Measurements from ENCODE around the gene VASN. TPM values are rescaled to one million over a fixed set of nuclear protein-coding genes. Genes with fewer than 3 reads are reported as not detected.
A peak's percentile ranks its signal among the peaks of the same experiment; 100 is the strongest.

Gene VASN
- total RNA-seq, 4 donors from 2014 or later = 3.6 to 49.0 (median 19.9) TPM

GRCh38 chr16:4410335-4411075 lies 38.9 kb downstream of the VASN start:
- DNase-seq = no peak
- intact Hi-C loops (cut with DNase I; ENCODE audit: low total_unique reads) = no loop called here
- Histone ChIP-seq H3K27ac (no peak overlapping the region), H3K4me3 (no peak overlapping the region), H3K36me3 (no peaks in the 10 kb centered on the region), H3K4me1 (no peaks in the 10 kb centered on the region), H3K9me3 (no peaks in the 10 kb centered on the region), H3K27me3 (no peaks in the 10 kb centered on the region)
- TF ChIP-seq, protein P1, sequence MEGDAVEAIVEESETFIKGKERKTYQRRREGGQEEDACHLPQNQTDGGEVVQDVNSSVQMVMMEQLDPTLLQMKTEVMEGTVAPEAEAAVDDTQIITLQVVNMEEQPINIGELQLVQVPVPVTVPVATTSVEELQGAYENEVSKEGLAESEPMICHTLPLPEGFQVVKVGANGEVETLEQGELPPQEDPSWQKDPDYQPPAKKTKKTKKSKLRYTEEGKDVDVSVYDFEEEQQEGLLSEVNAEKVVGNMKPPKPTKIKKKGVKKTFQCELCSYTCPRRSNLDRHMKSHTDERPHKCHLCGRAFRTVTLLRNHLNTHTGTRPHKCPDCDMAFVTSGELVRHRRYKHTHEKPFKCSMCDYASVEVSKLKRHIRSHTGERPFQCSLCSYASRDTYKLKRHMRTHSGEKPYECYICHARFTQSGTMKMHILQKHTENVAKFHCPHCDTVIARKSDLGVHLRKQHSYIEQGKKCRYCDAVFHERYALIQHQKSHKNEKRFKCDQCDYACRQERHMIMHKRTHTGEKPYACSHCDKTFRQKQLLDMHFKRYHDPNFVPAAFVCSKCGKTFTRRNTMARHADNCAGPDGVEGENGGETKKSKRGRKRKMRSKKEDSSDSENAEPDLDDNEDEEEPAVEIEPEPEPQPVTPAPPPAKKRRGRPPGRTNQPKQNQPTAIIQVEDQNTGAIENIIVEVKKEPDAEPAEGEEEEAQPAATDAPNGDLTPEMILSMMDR (IDR thresholded peaks at IDR 0.05) = no peak
- no peak for TF ChIP-seq POLR2A (IDR thresholded peaks at IDR 0.05)

- intact Hi-C loops (cut with DNase I; ENCODE audit: low total_unique reads) = no loop called here
- no peak overlapping the region for H3K27ac ChIP-seq
- H3K4me1 ChIP-seq = no peaks in the 10 kb centered on the region
- no peak overlapping the region for H3K4me3 ChIP-seq
- no peaks in the 10 kb centered on the region for H3K36me3 ChIP-seq
- peak in 1 of 2 donors; percentile 75 for DNase-seq
- no peak for TF ChIP-seq POLR2A (IDR thresholded peaks at IDR 0.05)
- TF ChIP-seq, protein P1 (IDR thresholded peaks at IDR 0.05) = no peak
- no peaks in the 10 kb centered on the region for H3K27me3 ChIP-seq
- H3K9me3 ChIP-seq = no peaks in the 10 kb centered on the region
These were observed 40.0 kb downstream of the VASN start for GRCh38 chr16:4411684-4412083.

- no peak overlapping the region for H3K27ac ChIP-seq
- H3K4me3 ChIP-seq = no peak overlapping the region
- intact Hi-C loops (cut with DNase I; ENCODE audit: low total_unique reads) = no loop called here
- TF ChIP-seq, protein P1 (IDR thresholded peaks at IDR 0.05) = no peak
- no peak for TF ChIP-seq POLR2A (IDR thresholded peaks at IDR 0.05)
- no peaks in the 10 kb centered on the region for H3K27me3 ChIP-seq
- H3K4me1 ChIP-seq = no peaks in the 10 kb centered on the region
- no peaks in the 10 kb centered on the region for H3K9me3 ChIP-seq
- DNase-seq = no peak
- H3K36me3 ChIP-seq = no peaks in the 10 kb centered on the region
These were observed 40.5 kb downstream of the VASN start for GRCh38 chr16:4412159-4412558.

- H3K9me3 ChIP-seq = no peaks in the 10 kb centered on the region
- no peak overlapping the region for H3K27ac ChIP-seq
- no peaks in the 10 kb centered on the region for H3K27me3 ChIP-seq
- TF ChIP-seq, protein P1 (IDR thresholded peaks at IDR 0.05) = no peak
- TF ChIP-seq POLR2A (IDR thresholded peaks at IDR 0.05) = no peak
- no peaks in the 10 kb centered on the region for H3K36me3 ChIP-seq
- H3K4me3 ChIP-seq = no peak overlapping the region
- no peak for DNase-seq
- H3K4me1 ChIP-seq = no peaks in the 10 kb centered on the region
- intact Hi-C loops (cut with DNase I; ENCODE audit: low total_unique reads) = no loop called here
These were observed 41.2 kb downstream of the VASN start for GRCh38 chr16:4412854-4413253.

GRCh38 chr16:4414187-4414917 lies 42.7 kb downstream of the VASN start:
- H3K4me1 ChIP-seq = no peaks in the 10 kb centered on the region
- H3K27ac ChIP-seq = no peak overlapping the region

More at GRCh38 chr16:4414187-4414917, 42.7 kb downstream of the VASN start:
- DNase-seq = no peak
- intact Hi-C loops (cut with DNase I; ENCODE audit: low total_unique reads) = no loop called here
- TF ChIP-seq, protein P1 (IDR thresholded peaks at IDR 0.05) = no peak
- TF ChIP-seq POLR2A (IDR thresholded peaks at IDR 0.05) = no peak
- Histone ChIP-seq H3K9me3 (no peaks in the 10 kb centered on the region), H3K36me3 (no peaks in the 10 kb centered on the region), H3K4me3 (no peak overlapping the region), H3K27me3 (no peaks in the 10 kb centered on the region)
